Right renal cortex interstitium (tissue), 3 donors: ENCODE data around the gene FBXL20. TPM values are rescaled to one million over a fixed set of nuclear protein-coding genes. Genes with fewer than 3 reads are reported as not detected.

Experiments
- DNase-seq, 3 donors: peaks; one replicate each; pipeline ENCODE4 v3.0.0-alpha.2; 2013; ENCODE audit warnings: low read depth in 3 of 3, low spot score in 2 of 3
- polyA plus RNA-seq, 3 donors: library from polyadenylated mRNA; unstranded; fragments of 120-200 nt; gene quantifications; one replicate each; pipeline ENCODE4 v1.2.1, GENCODE V29; 2013; ENCODE audit not compliant: insufficient read length in 3 of 3

Gene FBXL20
- polyA plus RNA-seq, 3 donors: 11.7 to 11.9 (median 11.8) TPM

DNA sequence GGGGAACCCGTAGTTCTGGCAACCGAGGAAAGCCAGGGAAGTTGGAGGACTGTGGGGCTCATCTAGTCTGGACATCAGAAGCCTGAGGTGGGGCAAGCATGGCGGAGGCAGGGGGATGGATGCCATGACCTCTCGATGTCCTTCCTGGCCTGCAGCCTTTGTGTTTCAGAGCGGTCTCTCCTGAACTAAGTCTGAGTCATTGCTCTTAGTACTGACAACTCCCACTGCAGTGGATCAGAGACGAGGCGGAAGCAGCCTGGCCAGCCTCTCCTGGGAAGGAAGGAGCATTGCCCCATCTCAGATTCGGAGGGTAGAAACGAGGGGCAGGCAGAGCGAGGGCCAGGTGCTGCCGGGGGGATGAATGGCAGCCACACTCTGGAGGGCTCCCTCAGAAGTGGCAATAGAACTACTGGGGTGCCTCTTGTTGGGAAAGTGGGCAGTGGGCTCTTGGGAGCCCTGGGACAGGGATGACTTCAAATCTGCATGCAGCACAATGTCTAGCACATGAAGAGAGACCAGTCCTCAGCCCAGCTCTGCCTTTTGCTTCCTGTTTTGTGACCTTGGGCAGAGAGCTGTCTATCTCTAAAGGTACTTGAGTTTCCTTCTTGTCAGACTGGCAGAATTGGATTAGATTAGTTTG lies 172.0 kb downstream of the FBXL20 start:
- DNase-seq: no peak

GRCh38 chr17:39227364-39227919 lies 174.0 kb downstream of the FBXL20 start:
- DNase-seq: no peak

DNA sequence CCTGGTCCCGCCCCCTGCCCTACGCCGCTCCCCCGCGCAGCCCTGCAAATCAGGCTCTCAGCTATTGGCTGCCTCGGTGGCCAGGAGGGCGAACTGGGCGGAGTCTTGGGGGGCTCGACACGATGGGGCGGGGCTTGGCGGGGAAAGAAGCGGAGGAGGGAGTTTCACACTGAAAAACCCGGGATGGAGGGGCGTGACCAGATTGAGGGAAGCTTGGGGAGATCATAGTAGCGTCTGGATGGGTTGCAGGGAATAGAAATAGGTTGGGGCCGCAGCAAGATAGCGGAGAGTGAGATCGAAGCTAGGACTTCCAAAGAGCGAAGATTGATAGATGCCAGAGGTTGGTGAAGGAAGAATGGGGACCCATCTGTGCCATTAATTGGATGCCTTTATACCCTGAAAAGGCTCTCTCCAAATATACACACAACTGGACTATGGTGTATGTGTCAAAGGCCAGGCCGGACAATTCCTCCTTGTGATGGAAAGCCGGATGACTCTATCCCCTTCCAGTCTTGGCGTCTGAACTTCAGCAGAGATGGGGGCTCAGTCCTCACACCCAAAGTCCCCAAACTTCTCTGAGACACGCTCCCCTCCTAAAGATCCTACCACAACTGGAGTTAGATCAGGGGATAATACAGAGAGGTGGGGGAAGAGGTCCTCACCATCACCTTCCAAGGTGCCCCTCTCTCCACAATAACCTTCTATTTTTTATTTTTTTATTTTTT lies 175.3 kb downstream of the FBXL20 start:
- DNase-seq: peak in 2 of 3 donors; percentile 72 to 83

DNA sequence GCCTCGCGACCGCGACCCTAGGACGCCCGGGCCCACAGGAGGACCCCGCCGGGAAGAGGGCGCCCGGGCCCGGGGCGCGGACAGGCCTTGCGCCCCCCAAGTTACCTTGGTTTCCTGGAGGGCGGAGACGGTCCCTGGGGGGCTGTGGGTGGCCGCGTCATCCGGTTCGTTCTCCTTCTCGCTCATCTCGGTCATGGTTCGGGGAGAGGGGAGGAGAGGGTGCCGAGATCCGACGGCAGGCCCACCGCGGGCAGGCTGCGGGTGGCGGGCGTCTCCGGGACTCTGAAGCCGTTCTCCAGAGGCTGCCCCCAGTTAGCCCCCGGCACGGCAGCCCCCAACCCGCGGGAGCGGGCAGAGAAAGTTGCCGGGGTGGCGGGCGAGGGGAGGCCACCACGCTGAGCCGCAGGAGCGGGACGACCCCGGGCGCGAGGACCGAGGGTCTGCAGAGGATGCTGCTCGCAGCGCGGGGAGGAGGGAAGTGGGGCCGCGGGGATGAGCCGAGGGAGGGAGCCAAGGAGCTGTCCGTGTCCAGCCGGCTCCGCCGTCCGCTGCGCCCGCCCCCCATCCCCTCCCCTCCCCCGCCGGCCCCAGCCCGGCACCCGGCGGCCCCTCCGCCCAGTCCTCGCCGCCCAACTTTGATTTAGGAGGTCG lies 176.0 kb downstream of the FBXL20 start, which contains the start of gene STAC2:
Gene STAC2, minus strand, starts transcription at position 638 of the 651 bp plus-strand sequence. Its CDS starts 443 bp downstream, at position 195.
- DNase-seq: no peak

DNA sequence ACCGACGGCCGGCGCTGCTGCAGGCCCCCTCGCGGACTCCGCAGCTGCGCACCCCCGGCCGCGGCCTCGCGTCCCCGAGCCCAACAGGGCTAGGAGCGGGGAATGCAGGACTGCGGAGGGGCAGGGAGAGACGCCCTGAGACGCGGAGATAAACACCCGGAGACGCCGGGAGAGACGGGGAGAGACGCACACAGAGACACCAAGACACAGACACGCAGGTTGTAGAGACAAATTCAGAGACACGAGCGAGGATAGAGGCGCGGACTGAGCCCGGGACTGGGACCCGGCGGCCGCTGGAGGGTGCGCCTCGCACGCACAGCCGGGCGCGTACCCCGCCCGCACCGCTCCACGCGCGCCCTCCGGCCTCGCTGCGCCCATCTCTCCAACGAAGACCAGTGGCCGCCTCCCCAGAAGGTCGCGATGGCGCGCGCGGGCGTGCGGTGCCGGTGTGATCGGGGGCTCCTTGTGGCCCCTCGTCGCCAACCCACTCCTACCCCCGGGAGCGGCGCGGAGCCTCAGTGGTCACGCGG lies 176.6 kb downstream of the FBXL20 start:
- DNase-seq: no peak

GRCh38 chr17:39223907-39224777 lies 177.3 kb downstream of the FBXL20 start:
- DNase-seq: no peak

GRCh38 chr17:39222866-39223834 lies 178.3 kb downstream of the FBXL20 start:
- DNase-seq: no peak

DNA sequence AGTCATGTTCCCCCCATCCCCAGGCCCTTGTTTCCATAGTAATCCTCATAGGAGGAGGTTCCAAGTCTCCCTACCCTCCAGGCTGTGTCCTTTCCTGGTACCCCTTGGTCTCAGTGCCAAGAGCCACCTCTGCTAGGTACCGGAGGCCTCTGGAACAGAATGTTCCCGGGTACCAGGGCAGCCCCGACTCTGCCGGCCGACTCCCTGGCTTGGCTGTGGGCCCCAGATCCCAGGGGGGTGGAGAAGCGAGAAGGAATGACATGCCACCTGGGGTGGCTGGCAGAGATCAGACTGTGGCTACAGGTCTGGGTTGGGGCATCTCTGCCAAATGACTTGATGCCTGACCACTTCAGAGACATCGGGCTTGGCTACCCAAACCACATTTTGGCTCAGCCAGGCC lies 179.3 kb downstream of the FBXL20 start:
- no peak for DNase-seq

DNA sequence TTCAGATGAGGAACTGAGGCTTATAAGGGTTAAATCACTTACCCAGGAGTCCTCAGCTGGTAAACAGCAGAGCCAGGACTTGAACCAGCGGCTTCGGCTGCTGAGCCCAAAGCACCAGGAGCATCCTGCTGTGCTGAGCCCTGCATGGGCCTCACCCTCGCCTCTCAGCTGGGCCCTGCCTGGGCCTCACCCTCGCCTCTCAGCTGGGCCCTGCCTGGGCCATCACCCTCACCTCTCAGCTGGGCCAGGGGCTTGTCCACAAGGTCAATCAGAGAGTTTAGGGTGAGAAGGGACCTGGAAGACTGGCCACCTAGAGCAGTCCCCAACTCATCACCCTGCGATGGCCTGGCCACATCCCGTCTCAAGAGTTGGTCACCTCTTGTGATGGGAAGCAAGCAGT lies 179.9 kb downstream of the FBXL20 start:
- DNase-seq: no peak

GRCh38 chr17:39219647-39220154 lies 181.7 kb downstream of the FBXL20 start:
- DNase-seq: no peak

- no peak for DNase-seq
These were observed 182.5 kb downstream of the FBXL20 start for GRCh38 chr17:39218906-39219305.

GRCh38 chr17:39217734-39218369 lies 183.6 kb downstream of the FBXL20 start:
- DNase-seq: no peak

- DNase-seq: no peak
These were observed 187.6 kb downstream of the FBXL20 start for GRCh38 chr17:39213852-39214251.

DNA sequence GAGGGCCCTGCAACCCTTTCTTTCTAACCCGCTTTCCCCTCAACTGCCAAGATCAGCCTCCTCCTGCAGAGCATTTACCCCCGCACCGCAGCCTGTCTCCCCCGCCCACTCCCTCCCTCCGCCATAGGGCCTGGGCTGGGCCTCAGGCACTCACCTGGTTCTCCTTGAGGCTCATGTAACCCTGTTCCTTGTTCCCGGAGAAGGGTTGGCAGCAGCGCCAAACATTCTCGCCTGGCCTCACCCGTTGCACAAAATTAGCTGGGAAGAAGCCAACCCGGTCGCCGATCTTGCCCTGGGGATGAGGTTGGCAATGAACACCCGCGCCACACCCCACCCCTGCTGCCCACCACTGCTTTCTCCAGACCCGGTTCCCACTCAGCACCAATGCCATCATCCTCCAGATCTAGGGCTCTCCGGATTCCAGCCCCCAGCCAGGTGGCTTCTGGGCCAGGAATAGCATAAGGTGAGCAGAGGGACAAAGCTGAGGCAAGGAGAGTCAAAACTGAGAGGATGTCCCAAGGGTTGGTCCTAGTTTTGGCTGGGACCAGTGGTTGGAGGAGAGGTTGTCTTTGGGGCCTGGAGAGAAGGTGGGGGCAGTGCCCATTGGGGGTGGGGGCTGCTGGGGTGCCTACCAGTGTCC lies 188.5 kb downstream of the FBXL20 start:
- DNase-seq: no peak

DNA sequence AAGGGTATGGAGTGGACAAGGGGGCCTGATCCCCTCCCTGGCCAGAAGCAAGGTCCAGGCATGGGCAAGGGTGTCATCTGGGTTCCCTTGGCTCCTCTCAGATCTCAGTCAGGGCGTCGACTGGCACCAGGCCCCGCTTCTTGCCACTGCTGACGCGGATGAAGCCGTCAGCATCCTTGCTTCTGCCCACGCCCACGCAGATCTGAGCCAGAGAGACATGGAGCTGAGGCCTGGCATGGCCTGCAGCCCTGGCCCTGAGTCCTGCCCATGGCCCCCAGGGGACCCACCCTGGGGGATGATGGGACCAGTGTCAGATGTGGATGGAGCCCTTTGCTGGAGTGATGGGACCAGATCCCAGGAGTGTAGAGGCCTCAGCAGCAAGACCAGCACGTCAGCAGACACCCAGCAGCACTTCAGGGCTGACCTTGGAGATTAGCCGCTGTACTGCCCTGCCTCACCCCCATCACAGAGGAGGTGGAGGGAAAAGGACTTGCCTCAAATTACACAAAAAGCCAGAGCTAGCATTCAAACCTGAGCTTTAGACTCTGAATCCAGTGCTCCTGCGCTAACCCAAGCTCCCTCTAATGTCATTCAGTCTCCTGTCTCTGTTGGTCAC lies 189.1 kb downstream of the FBXL20 start:
- DNase-seq: no peak

- no peak for DNase-seq
These were observed 191.4 kb downstream of the FBXL20 start for GRCh38 chr17:39210093-39210434.

- DNase-seq: no peak
These were observed 191.9 kb downstream of the FBXL20 start for GRCh38 chr17:39209317-39210092.
